Mesothelial cell of epicardium (in vitro differentiated cells): ENCODE results near the gene MZT2A. TPM values are rescaled to one million over a fixed set of nuclear protein-coding genes. Genes with fewer than 3 reads are reported as not detected.
"Not testable (repeated sequence)": the region's sequence is repeated elsewhere in the genome, so short reads cannot be mapped to it uniquely, and the experiment has no call there.

Source experiments
- DNase-seq, 2 experiments: peaks; one replicate each; pipeline ENCODE4 v3.0.0; 2021; ENCODE audit warnings: low spot score in 2 of 2; ENCODE audit not compliant: unreplicated experiment in 2 of 2
- H3K27ac Mint-ChIP-seq: 2 replicates; pipeline ENCODE4 v1.8.0; 2021; ENCODE audit warnings: mixed read lengths
- H3K27me3 Mint-ChIP-seq: 2 replicates; pipeline ENCODE4 v1.8.0; 2021; ENCODE audit warnings: low read depth, mixed read lengths
- H3K36me3 Mint-ChIP-seq: 2 replicates; pipeline ENCODE4 v1.8.0; 2021; ENCODE audit warnings: mixed read lengths
- H3K4me1 Mint-ChIP-seq: 2 replicates; pipeline ENCODE4 v1.8.0; 2021; ENCODE audit warnings: mixed read lengths
- H3K4me3 Mint-ChIP-seq: 2 replicates; pipeline ENCODE4 v1.8.0; 2021; ENCODE audit warnings: mild to moderate bottlenecking, moderate library complexity, mixed read lengths
- H3K9me3 Mint-ChIP-seq: 2 replicates; pipeline ENCODE4 v1.8.0; 2021; ENCODE audit warnings: mixed read lengths
- total RNA-seq: library from RNA; stranded (reverse); gene quantifications from 3 replicates; pipeline ENCODE4 v1.2.1, GENCODE V29; 2021
- TF ChIP-seq, protein P1 (sequence below): fragments of 200-600 bp; sonication (generic); IDR thresholded peaks from one replicate; pipeline ENCODE4 v1.5.0; 2021; ENCODE audit warnings: antibody characterized with exemption; ENCODE audit not compliant: unreplicated experiment

Gene MZT2A
- total RNA-seq, 1 donor from 2014 or later = 106 TPM

GRCh38 chr2:131488306-131489205, 3.6 kb downstream of the MZT2A start:
- Mint-ChIP-seq H3K4me1 (peaks cover 12% of the 10 kb centered on the region), H3K27ac (no peak overlapping the region), H3K4me3 (no peak overlapping the region), H3K9me3 (no peaks in the 10 kb centered on the region), H3K27me3 (no peaks in the 10 kb centered on the region), H3K36me3 (peaks cover 2% of the 10 kb centered on the region)
- TF ChIP-seq, protein P1, sequence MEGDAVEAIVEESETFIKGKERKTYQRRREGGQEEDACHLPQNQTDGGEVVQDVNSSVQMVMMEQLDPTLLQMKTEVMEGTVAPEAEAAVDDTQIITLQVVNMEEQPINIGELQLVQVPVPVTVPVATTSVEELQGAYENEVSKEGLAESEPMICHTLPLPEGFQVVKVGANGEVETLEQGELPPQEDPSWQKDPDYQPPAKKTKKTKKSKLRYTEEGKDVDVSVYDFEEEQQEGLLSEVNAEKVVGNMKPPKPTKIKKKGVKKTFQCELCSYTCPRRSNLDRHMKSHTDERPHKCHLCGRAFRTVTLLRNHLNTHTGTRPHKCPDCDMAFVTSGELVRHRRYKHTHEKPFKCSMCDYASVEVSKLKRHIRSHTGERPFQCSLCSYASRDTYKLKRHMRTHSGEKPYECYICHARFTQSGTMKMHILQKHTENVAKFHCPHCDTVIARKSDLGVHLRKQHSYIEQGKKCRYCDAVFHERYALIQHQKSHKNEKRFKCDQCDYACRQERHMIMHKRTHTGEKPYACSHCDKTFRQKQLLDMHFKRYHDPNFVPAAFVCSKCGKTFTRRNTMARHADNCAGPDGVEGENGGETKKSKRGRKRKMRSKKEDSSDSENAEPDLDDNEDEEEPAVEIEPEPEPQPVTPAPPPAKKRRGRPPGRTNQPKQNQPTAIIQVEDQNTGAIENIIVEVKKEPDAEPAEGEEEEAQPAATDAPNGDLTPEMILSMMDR = no peak
- no peak for DNase-seq

GRCh38 chr2:131486201-131486902, 5.8 kb downstream of the MZT2A start:
- not testable (repeated sequence) for H3K27ac Mint-ChIP-seq, DNase-seq, H3K9me3 Mint-ChIP-seq, H3K4me1 Mint-ChIP-seq, H3K27me3 Mint-ChIP-seq, H3K4me3 Mint-ChIP-seq, H3K36me3 Mint-ChIP-seq

DNA sequence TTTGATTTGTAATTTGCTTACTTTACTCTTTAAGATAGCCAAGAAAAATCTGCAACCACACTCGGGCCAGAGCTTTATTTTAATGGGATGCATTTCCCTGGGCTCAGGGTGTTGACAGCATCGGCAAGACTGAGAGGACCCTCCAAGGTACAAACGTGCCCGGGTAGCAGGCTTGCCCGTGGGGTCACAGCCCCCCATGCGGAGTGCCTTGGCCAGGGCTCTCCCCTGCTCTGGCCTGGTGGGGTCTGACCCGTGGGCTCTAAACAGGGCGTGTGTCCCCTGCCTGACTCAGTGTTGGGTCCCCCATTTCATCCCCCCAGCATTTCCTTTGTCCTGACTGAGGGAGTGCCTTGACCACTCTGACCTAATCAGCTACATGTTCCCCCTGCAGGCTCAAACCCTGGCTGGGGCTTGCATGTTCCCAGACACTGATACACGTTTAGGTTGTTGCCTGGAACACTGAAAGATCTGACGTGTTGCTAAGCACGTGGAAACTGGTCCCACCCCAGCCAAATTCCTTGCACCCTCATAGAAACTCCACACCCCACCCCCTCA, 7.2 kb downstream of the MZT2A start:
- H3K36me3 Mint-ChIP-seq, H3K4me1 Mint-ChIP-seq, DNase-seq, H3K27ac Mint-ChIP-seq, H3K9me3 Mint-ChIP-seq, H3K4me3 Mint-ChIP-seq, H3K27me3 Mint-ChIP-seq: not testable (repeated sequence)

- H3K9me3 Mint-ChIP-seq, DNase-seq, H3K36me3 Mint-ChIP-seq, H3K4me1 Mint-ChIP-seq, H3K27me3 Mint-ChIP-seq, H3K4me3 Mint-ChIP-seq, H3K27ac Mint-ChIP-seq: not testable (repeated sequence)
These were observed 8.0 kb downstream of the MZT2A start for GRCh38 chr2:131483981-131484820.

- H3K27ac Mint-ChIP-seq, H3K9me3 Mint-ChIP-seq, H3K27me3 Mint-ChIP-seq, H3K36me3 Mint-ChIP-seq, DNase-seq, H3K4me1 Mint-ChIP-seq, H3K4me3 Mint-ChIP-seq: not testable (repeated sequence)
These were observed 9.6 kb downstream of the MZT2A start for GRCh38 chr2:131482506-131483155.

GRCh38 chr2:131480351-131480750, 11.8 kb downstream of the MZT2A start:
- not testable (repeated sequence) for DNase-seq

DNA sequence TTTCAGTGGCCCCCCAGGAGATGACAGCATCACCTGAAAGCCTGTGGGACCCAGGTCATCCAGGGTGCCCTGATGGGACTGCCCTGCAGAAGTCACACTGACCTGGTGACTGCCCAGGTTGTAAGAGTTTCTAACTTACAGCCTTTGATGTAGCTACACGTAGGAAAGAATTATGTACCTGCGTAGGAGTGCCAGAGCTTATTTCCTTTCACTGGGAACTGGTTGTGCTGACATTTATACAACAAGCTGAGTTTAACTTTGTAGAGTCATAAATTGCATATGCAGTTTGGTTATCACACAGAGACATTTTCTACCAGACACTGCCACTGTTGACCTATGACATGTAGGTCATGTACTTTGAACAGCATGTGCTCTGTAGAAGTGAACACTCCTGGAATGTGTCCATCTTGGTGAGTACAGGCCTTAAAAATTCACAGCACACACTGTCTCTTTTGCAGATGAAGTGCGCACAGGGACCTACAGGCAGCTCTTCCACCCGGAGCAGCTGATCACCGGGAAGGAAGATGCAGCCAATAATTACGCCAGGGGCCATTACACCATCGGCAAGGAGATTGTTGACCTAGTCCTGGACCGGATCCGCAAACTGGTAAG, 13.2 kb downstream of the MZT2A start:
- H3K27me3 Mint-ChIP-seq, H3K9me3 Mint-ChIP-seq, H3K27ac Mint-ChIP-seq, DNase-seq, H3K4me3 Mint-ChIP-seq, H3K4me1 Mint-ChIP-seq: not testable (repeated sequence)
- H3K36me3 Mint-ChIP-seq = peaks cover 11% of the 10 kb centered on the region

More at GRCh38 chr2:131480351-131480750, 11.8 kb downstream of the MZT2A start:
- H3K4me3 Mint-ChIP-seq, H3K27ac Mint-ChIP-seq, H3K27me3 Mint-ChIP-seq, H3K4me1 Mint-ChIP-seq, H3K9me3 Mint-ChIP-seq: not testable (repeated sequence)
- peaks cover 11% of the 10 kb centered on the region for H3K36me3 Mint-ChIP-seq

DNA sequence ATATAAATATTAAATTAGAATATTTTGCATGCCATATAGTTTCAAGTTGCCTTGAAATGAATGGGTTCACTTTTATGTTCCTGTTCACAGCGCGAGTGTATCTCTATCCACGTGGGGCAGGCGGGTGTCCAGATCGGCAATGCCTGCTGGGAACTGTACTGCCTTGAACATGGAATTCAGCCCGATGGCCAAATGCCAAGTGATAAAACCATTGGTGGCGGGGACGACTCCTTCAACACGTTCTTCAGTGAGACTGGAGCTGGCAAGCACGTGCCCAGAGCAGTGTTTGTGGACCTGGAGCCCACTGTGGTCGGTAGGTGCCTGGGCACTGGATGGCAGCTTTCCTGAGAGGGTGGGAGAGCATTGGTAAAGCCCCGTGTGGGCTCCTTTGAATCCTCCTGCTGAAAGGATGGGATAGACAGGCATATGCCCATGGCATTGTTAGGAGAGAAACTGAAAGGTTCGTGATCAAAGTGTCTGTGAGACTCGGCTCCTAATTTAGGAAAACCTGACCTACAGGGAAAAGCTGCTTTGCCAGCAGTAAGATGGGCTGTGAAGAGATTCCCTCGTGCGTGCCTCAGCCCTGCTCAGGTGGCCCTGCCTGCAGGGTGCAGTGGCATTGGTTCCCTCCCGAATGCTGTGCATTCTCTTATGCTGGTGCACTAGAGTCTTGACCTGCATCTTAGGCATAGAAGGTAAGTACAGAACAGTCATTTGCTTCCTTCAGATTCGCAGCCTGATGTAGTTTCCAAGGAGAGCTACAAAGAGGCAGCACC, 13.9 kb downstream of the MZT2A start:
- H3K27ac Mint-ChIP-seq = not testable (repeated sequence)

DNA sequence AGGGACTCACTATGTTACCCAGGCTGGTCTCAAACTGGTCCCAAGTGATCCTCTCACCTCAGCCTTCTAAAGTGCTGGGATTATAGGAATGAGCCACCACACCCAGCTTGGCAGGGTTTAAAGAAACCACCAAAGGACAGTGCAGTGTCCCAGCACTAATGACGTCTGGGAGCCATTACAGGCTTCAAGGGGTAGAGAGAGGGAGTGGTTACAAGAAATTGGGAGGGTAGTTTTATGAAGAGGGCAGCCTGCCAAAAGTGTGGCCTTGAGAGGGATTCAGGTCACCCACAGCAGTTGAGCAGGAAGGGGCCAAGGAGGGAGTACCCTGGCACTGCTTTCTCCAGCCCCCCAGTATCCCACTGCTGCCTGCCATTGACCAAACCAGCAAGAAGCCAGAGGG, 15.0 kb downstream of the MZT2A start:
- not testable (repeated sequence) for H3K4me1 Mint-ChIP-seq, H3K9me3 Mint-ChIP-seq, H3K27ac Mint-ChIP-seq, H3K4me3 Mint-ChIP-seq, H3K36me3 Mint-ChIP-seq, DNase-seq, H3K27me3 Mint-ChIP-seq

More for the DNA sequence above, 13.9 kb downstream of the MZT2A start:
- not testable (repeated sequence) for H3K27me3 Mint-ChIP-seq, H3K4me3 Mint-ChIP-seq, H3K4me1 Mint-ChIP-seq, DNase-seq, H3K9me3 Mint-ChIP-seq
- H3K36me3 Mint-ChIP-seq = peaks cover 11% of the 10 kb centered on the region

DNA sequence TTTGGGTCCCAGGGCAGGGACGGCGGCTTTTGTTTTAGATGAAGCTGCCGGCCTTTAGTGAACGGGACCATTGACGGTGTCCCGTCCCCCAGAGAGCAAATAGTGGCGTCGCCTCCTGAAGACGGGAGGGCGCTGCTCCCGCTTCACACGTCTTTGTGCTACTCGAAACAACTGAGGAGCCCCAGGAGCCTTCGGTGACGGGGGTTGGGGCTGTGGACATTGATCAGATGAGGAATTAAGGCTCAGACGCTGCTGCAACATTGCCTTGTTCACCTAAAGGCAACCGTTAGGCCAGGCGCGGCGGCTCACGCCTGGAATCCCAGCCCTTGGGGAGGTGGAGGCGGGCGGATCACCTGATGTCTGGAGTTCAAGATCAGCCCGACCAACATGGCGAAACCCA, 15.8 kb downstream of the MZT2A start:
- not testable (repeated sequence) for H3K27me3 Mint-ChIP-seq, DNase-seq, H3K9me3 Mint-ChIP-seq, H3K27ac Mint-ChIP-seq, H3K4me1 Mint-ChIP-seq, H3K36me3 Mint-ChIP-seq, H3K4me3 Mint-ChIP-seq
